Measurements from ENCODE around the gene CCDC192.
"Not testable (repeated sequence)": the region's sequence is repeated elsewhere in the genome, so short reads cannot be mapped to it uniquely, and the experiment has no call there.

The CCDC192 gene

DNA sequence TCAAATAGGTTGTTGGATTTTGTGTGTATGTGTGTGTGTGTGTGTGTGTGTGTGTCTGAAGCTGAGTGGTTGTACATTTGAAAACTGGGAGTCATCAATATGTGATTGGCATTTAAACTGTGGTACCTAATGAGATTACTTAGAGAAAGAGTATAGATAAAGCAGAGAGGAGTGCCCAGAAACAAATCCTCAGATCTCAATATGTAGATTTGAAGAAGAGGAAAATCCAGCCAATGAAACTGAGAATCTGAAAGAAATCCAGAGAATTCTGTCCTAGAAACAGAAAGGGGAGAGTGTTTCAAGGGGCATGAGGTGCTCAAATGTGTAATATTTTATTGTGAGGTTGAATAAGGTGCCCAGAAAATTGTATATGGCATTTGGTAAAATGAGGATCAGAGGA lies 66.2 kb downstream of the CCDC192 start:
- no peak for DNase-seq

DNA sequence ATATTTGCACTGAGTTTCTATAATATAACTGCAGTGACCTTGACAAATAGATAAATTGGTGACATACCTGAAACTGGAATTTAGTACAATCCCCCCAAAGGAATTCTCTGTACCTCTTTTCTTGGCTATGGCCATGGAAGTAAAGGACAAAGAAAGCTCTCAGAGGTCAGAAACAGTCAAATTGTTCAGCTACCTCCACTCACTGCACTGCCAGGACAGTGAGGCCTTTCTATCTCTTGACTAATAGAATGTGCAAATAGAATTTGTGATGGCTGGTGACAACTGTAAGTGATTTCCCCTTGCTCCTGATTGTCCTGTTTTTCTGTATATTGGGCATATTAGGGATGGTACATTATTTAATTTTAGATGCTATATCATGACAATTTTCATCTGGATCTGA lies 67.1 kb downstream of the CCDC192 start:
- no peak for DNase-seq

DNA sequence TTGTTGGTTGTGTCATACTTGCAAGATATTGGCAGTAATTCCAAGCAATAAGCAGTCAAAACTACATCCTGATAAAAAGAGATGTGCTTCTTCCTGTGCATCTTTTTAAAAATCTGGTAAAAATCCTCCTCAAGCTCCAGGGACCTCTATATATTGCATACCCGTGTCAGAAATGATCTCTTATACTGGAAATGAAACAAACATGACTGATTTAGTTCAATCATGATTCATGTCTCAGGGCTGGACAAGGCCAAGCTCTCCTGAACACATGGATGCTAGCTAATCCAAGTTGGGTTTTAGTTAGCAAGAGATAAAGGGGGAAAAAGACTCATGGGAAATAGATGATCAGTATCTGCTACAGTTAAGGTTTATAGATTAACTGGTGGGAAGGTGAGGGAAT lies 69.3 kb downstream of the CCDC192 start:
- DNase-seq: no peak

DNA sequence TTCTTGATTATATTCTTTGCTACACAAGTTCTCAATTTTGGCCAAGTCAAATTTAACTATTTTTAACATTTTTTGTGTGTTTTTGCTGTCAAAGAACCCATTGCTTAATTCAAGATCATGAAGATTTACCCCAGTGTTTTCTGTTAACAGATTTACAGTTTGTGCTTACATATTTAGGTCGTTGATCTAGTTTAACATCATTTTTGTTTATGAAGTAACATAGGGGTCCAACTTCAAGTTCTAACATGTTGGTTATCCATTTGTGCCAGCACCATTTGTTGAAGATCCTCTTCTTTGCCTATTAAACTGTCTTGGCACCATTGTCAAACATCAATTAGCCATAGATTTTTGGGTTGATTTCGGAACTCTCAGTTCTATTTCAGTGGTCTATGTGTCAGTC lies 71.0 kb downstream of the CCDC192 start:
- no peak for DNase-seq

DNA sequence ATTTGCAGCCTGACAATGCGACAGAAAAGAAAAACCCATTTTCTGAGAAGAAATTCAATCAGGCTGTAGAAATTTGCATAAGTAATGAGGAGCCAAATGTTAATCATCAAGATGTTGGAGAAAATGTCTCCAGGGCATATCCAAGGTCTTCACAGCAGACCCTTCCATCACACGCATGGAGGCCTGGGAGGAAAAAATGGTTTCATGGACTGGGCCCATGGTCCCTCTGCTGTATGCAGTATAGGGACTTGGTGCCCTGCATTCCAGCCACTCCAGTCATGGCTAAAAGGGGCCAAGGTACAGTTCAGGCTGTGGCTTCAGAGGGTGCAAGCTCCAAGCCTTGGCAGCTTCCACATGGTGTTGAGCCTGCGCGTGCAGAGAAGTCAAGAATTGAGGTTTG lies 73.3 kb downstream of the CCDC192 start:
- DNase-seq: no peak

DNA sequence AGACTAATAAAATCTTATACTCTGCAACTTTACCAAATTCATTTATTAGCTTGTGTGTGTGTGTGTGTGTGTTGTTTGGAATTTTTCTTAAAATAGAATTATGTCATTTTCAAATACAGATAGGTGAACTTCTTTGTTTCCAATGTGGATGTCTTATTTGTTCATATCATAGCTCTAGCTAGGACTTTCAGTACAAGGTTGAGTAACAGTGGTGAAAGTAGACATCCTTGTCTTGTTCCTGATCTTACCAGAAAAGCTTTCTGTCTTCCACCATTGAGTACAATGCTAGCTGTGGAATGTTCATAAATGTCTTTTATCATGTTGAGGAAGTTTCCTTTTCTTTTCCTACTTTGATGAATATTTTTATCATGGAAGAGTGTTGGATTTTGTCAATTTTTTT lies 74.8 kb downstream of the CCDC192 start:
- DNase-seq: no peak

DNA sequence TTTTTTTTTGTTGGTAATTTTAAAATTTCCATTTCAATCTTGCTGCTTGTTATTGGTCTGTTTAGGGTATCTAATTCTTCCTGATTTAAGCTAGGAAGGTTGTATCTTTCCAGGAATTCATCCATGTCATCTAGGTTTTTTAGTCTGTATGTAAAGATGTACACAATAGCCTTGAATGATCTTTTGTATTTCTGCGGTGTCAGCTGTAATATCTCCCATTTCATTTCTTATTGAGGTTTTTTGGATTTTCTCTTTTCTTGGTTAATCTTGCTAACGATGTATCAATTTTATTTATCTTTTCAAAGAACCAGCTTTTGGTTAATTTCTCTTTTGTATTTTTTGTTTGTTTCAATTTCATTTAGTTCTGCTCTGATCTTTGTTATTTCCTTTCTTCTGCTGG lies 79.3 kb downstream of the CCDC192 start:
- not testable (repeated sequence) for DNase-seq

DNA sequence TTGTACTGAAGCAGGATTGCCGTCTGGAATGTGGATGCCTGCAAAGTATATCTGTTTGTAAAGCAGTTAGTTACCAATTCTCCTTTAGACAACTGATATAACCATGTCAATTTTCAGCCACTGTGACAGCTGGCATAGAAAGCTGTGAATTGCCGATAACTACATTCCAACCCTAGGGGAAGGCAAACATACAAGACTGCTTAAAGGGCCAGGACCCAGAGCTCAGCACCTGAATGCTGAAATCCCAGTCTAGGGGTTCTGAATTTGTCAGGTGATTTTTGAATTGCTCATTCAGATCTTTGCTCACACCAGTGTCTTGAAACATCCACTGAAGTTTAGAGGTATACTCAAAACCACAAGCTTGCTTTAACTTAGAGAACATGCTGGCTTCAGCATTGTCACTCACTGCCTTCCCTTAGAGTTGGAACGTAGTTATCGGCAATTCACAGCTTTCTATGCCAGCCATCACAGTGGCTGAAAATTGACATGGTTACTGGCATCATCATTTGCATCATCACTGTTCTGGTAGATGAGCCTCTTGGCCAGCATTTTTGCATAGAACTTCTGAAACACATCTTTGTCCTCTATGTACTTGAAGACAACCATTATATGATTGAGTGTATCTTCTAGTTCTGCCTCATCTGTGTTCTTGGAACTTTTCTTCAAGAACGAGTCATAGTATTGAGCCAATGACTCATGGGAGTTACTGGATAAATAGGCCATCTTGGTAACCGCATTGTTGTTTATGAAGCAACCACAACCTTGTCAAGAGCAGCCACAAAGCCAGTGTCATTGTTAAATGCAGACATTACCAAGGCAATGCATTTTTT lies 82.1 kb downstream of the CCDC192 start:
- no peak for DNase-seq

DNA sequence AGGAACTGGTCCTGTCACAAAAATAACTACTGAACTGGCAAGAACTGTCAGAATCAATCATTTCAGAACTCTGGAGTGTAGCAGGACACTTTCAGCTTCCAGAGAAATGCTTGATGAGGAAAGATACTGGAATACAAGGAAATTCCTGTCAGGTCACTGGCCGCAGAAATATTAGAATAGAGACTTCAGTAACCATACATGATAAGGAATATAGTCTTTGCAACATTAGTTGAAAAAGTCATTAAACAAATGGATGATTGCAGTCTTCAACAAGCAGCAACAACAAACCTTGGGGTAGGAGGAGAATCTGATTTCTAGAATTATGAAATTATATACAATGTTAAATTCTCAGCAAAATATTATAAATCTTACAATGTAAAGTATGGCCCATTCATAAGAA lies 88.2 kb downstream of the CCDC192 start:
- DNase-seq: no peak

DNA sequence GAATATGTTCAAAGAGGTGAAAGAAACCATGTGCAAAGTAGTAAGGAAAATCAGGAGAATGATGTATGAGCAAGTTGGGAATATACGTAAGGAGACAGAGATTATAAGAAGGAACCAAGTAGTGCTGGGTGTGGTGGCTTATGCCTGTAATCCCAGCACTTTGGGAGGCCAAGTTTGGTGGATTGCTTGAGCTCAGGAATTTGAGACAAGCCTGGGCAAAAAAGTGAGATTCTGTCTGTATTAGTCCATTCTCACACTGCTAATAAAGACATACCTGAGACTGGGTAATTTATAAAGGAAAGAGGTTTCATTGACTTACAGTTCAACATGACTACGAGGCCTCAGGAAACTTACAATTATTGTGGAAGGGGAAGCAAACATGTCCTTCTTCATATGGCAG lies 88.7 kb downstream of the CCDC192 start:
- not testable (repeated sequence) for DNase-seq

DNA sequence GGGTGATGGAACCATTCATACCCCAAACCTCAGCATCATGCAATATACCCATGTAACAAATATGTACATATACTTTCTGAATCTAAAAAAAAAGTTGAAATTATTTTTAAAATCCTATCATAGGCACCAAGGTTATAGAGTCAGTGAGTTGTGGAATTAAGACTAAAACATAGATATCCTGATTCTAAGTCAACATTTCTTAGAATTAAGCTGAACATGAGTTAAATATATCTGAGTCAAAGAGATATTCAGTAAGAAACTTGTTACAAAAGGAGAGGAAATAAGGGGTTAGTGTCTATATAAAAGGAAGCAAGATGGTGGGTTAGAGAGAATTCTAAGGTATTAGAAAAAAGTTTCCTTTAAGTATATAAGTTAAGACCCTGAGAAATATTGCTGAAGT lies 89.9 kb downstream of the CCDC192 start:
- DNase-seq: no peak

DNA sequence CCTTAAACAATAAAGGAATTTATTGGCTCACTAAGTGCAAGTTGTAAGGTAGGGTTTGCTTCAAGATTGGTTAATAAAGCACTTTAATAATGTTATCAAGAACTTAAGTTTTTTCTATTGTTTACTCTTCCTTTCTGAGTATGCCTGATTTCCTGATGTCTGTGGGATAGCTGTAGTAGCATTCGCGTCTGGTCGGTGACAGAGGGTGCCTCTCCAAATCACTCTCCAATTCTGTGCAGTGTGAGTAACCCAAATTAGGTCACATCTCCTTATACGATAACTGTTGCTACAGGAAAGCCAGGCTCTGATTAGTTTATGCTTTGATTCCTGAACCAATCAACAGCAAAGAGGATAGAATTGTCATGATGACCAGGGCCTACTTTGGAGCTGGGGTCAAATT lies 90.7 kb downstream of the CCDC192 start:
- no peak for DNase-seq

DNA sequence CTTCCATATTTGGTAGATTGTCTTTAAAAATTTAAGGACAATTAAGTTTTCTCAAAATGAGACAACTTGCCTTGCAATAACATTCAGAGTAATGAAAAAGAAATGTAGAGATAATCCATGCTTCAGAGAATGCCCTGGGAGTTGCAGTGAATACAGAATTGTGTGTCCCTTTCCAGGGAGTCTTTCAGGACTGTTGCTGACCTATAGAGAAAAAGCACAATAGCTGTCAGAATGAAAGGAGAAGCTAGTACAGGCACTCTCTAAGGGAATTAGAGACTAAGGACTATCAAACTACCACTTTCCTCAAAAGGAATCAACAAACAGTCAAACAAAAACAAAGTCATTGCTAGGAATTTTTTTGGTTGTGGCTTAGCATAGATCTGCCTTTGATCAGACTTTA lies 93.0 kb downstream of the CCDC192 start:
- no peak for DNase-seq

DNA sequence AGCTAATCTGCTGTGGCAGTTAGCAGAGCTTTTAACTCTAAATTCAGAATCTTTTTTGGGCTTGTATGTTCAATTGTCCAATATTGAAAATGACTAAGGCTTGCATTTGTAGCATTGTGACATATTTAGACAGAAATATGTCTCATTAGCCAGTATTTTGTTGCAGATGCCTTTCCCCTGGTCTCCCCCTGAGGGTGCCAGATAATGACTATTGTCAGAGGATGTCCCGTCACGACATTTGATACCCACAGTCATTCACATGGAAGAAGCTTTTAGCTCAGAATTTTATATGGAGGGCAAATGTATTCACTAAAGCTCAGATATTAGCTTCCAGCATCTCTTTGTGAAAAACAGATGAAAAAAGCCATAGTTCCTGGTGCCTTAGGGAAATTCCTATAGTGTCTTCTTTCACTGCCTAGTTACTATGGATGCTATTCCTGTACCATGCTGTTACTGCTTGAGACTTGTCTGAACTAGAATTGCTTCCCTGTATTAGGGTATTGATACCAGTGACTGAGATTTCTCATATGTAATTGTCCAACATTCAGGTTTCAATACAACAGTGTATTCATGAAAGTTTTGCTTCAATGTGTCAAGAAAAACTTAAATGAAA lies 96.2 kb downstream of the CCDC192 start:
- DNase-seq: no peak

DNA sequence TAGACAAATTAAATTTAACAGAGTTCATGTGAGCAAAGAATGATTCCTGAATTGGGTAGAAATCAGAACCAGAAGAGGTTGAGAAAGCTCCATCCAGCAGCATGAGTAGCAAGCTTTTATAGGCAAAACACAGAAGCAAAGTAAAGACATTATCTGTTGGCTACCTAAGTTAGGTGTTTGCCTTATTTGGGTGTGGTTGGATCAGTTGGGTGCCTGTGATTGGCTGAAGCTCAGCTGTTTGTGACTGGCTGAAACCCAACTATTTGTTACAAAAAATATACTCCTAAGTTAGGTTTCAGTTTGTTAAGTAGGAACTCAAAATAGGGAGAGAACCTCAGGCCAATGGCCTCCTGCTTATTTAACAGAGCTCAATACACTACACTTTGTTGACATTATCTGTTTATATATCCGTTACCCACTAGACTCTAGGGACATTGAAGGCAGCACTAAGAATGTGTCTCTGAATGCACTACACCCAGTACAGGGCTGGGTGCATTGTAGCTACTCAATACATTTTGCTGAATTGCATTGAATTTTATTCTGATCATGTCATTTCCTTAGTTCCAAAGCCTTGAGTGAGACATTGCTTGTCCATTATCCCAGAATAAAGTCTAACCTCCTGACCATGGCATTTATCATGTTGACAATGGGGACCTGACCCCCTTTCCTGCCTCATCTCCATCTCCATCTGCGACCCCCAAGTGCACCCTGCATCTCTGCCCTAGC lies 98.7 kb downstream of the CCDC192 start:
- no peak for DNase-seq

DNA sequence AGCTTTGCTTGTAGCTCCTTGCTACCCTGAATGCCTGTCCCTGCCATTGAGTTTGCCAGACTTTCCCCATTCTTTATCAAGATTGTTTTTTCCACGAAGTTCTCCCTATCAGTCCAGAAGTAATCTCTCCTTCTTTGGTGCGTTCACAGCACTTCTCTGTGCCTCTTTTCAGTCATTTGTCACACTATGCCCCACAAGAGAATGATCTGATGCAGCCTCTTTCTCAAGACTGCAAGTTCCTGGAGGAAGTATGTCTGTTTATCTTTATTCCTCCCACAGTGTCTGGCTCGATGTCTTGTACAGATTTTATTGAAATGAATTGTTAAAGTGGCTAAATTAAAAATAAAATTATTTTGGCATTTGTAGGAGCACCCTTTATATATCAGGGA lies 99.3 kb downstream of the CCDC192 start:
- DNase-seq: no peak

DNA sequence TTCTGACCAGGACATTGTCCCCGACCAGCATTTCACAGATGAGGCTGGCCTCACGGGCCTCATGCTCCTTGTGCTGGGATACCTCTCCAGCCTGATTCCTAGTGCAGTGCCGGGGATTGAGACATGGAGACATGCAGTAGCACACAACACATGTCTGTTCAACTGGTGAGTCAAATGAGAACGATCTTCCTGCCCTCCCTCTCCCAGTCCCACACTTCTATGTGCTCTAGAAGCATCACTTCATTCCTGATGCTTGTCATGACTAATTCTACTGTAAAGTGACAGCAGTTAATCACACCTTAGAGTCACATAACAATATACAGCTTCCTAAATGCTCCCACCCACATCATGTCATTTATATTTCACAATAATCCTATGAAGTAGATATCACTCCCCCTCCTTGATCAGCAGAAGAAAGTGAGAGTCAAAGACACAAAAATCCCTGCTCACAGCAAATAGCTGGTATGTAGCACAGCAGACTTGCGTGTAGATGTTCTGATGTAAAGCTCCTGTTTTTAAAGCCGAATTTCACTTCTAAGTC lies 101.8 kb downstream of the CCDC192 start:
- no peak for DNase-seq

DNA sequence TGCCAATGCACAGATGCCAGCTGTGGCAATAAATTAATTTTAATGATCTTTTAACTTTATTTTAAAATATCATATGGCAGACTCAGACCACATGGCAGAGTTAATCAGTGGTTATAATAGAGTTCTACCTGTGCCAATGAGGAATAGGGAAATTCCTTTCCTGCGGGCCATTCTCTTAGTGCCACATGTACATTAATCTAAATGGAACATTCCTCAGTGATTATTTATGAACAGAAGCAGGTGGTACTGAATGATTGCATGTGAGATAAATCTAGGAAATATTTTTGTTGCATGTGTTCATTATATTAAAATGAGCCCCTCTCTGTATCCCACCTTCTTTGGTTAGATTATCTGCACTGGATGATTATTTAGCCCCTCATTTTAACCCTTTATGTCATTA lies 102.3 kb downstream of the CCDC192 start:
- no peak for DNase-seq

DNA sequence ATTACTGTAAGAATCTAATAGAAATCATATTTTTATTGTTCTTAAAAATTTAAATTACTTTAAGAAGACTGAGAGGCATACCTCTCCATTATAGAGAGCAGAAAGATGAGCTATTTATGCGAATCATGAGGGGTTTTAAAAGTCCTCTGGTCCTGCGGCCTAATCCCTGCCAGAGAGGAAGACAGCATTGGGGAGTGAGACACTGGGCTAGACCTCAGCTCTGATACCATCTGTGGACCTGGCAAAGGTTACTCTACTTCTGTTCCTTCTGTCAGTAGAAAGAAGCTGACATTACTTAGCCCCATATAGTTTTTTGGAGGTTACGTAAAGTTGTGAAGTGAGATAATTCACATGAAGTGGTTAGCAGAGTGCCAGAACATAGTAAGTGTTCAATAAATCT lies 103.6 kb downstream of the CCDC192 start:
- no peak for DNase-seq

DNA sequence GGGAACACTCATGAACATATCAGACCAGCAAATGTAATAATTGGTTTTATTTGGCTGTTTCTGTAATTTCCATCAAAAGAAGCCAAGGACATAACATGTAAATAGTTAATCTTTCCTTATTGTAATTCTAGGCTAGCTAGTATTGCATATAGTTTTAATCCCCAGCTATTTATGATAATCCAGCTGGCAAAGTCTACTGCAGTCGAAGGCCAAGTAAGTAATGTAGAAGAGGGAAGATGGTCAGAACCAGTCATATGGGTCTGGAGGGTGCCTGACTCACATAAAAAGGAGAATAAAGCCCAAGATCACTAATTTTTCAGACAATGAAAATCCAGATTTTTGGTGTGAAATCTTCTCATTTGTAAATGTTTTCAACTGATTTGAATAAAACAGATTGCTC lies 106.3 kb downstream of the CCDC192 start:
- no peak for DNase-seq

DNA sequence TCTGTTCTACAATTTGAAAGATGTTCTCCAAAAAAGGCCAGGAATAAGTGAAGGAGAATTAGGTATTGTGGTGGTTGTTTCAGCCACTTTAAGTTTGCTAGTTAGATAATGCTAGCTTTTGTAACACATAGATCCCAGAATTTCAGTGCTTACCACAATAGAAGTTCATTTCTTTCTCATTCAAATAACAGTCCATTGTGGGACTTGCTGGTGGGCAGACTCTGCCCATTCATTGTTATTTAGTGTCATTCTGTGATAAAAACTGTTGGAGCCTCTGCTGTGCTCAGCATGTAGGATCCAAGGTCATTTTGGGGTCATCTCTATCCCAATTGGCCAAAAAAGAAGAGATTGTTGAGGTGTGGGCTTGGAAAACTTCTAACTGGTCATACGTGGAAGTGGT lies 106.8 kb downstream of the CCDC192 start:
- no peak for DNase-seq

DNA sequence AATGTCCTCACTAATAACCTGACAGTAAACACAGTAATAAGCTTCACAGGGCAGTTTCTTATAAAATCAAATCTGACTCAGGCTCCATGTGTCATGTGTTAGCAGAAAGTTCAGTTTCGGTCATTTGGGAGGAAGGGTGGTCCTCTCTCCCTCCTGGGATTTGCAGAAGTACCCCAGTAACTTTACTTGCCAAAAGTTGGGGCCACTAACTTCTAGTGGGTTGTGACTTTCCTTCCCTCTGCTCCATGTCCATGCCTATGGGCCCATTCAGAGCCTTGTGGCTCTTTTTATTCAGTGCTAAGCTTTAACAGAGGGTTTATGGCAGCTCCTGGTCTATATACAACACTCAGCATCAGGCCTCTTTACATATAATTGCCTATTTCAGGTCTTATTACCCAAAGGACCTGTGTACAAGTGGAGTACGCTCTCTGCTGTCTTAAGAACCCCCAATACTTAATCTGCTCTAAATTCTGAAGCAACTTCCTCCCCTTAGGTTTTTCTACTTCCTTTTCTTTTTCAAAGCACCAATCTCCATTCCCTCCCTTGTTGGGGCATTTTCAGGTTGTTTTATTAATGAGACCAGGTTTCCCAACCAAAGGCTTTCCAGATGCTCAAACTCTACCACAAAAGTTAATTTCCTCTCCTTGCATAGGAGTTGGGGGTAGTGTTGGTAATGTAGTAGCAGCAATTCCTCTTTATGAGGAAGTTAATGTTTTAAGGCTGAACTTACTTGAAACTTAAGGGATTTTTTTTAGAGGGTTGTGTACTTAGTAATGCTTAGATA lies 107.7 kb downstream of the CCDC192 start:
- DNase-seq: no peak

DNA sequence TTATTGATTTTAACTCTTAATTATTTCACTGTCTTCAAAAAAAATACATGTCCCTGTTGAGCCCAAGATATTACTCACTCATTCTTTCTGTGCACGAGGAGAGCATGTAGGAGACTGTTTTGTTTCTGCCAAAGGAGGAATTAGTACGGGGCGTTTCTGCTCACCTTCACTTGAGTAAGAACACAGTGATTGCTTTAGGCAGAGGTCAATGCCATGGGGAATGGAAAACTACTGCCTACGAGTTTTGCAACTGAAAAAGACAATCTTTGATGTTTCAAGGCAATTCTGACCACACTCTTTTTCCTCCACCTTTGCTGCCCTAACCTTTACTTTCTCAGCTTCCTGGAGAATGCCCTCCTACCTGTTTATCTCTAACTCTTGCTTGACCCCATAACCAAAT lies 109.4 kb downstream of the CCDC192 start:
- DNase-seq: no peak
